ENCODE measurements around the gene MAP7D3. TPM values are rescaled to one million over a fixed set of nuclear protein-coding genes. Genes with fewer than 3 reads are reported as not detected.
"Not testable (repeated sequence)": the region's sequence is repeated elsewhere in the genome, so short reads cannot be mapped to it uniquely, and the experiment has no call there.

Gene MAP7D3
- polyA plus RNA-seq, 3 donors: 1.8 to 3.4 (median 2.9) TPM

- Histone ChIP-seq H3K27me3 (ENCODE audit: control insufficient read depth in 2 of 2, insufficient read depth in 2 of 2, low read length in 2 of 2) (peaks cover 0 to 2% of the 10 kb centered on the region in 2 donors), H3K36me3 (replicated peaks in 1 of 2; ENCODE audit: control insufficient read depth in 1 of 2, insufficient read depth in 2 of 2, low read length in 2 of 2) (peaks cover 28 to 36% of the 10 kb centered on the region in 2 donors), H3K4me1 (ENCODE audit: control insufficient read depth in 1 of 2, insufficient read depth in 2 of 2, low read length in 2 of 2) (peaks cover 4 to 8% of the 10 kb centered on the region in 2 donors), H4K20me1 (ENCODE audit: insufficient read depth, low read length) (no peaks in the 10 kb centered on the region), H3K4me3 (replicated peaks in 1 of 3; ENCODE audit: low read depth in 2 of 3, low read length in 3 of 3) (no peak overlapping the region), H3K9ac (ENCODE audit: insufficient read depth, low read length, poor library complexity, severe bottlenecking) (no peak overlapping the region), H3K9me3 (replicated peaks in 1 of 2; ENCODE audit: control insufficient read depth in 1 of 2, insufficient read depth in 1 of 2, low read length in 2 of 2) (no peaks in the 10 kb centered on the region), H3K4me2 (replicated peaks; ENCODE audit: extremely low read depth, low read length, poor library complexity, severe bottlenecking) (no peak overlapping the region), H3K27ac (ENCODE audit: low read depth in 1 of 2, low read length in 2 of 2) (no peak overlapping the region), H2AFZ (ENCODE audit: insufficient read depth, low read depth, low read length, poor library complexity, severe bottlenecking) (no peak overlapping the region), H3K79me2 (ENCODE audit: insufficient read depth, low read length) (peaks cover 12% of the 10 kb centered on the region)
- Mint-ChIP-seq H3K9me3 (peaks cover 0 to 4% (median 0%) of the 10 kb centered on the region in 7 donors), H3K4me1 (peaks cover 3% of the 10 kb centered on the region), H3K36me3 (peaks cover 29 to 30% of the 10 kb centered on the region in 2 donors), H3K27me3 (ENCODE audit: low read depth in 3 of 3) (peaks cover 0 to 6% (median 0%) of the 10 kb centered on the region in 3 donors), H3K4me3 (no peak overlapping the region), H3K27ac (no peak overlapping the region)
- WGBS (ENCODE audit: insufficient coverage): no CpG with 5 or more reads among the region's 6 CpGs
- intact Hi-C loops (cut with micrococcal nuclease): no loop called here
- DNase-seq: no peak
- TF ChIP-seq, protein P1, sequence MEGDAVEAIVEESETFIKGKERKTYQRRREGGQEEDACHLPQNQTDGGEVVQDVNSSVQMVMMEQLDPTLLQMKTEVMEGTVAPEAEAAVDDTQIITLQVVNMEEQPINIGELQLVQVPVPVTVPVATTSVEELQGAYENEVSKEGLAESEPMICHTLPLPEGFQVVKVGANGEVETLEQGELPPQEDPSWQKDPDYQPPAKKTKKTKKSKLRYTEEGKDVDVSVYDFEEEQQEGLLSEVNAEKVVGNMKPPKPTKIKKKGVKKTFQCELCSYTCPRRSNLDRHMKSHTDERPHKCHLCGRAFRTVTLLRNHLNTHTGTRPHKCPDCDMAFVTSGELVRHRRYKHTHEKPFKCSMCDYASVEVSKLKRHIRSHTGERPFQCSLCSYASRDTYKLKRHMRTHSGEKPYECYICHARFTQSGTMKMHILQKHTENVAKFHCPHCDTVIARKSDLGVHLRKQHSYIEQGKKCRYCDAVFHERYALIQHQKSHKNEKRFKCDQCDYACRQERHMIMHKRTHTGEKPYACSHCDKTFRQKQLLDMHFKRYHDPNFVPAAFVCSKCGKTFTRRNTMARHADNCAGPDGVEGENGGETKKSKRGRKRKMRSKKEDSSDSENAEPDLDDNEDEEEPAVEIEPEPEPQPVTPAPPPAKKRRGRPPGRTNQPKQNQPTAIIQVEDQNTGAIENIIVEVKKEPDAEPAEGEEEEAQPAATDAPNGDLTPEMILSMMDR (IDR thresholded peaks at IDR 0.05): no peak
Measured at GRCh38 chrX:136246201-136246600, 5.0 kb downstream of the MAP7D3 start.

DNA sequence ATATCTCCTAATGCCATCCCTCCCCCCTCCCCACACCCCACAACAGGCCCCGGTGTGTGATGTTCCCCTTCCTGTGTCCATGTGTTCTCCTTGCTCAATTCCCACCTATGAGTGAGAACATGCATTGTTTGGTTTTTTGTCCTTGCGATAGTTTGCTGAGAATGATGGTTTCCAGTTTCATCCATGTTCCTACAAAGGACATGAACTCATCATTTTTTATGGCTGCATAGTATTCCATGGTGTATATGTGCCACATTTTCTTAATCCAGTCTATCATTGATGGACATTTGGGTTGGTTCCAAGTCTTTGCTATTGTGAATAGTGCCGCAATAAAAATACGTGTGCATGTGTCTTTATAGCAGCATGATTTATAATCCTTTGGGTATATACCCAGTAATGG is 13.4 kb downstream of the MAP7D3 start:
- no CpG with 5 or more reads among the region's 4 CpGs for WGBS (ENCODE audit: insufficient coverage)
- H4K20me1 ChIP-seq (ENCODE audit: insufficient read depth, low read length); H3K9ac ChIP-seq (ENCODE audit: insufficient read depth, low read length, poor library complexity, severe bottlenecking); H3K9me3 Mint-ChIP-seq; H3K79me2 ChIP-seq (ENCODE audit: insufficient read depth, low read length); H3K4me3 Mint-ChIP-seq; H3K27ac ChIP-seq (ENCODE audit: low read depth in 1 of 2, low read length in 2 of 2); H3K27me3 ChIP-seq (ENCODE audit: control insufficient read depth in 2 of 2, insufficient read depth in 2 of 2, low read length in 2 of 2); H3K27me3 Mint-ChIP-seq (ENCODE audit: low read depth in 3 of 3); H3K9me3 ChIP-seq (replicated peaks in 1 of 2; ENCODE audit: control insufficient read depth in 1 of 2, insufficient read depth in 1 of 2, low read length in 2 of 2); H3K4me1 ChIP-seq (ENCODE audit: control insufficient read depth in 1 of 2, insufficient read depth in 2 of 2, low read length in 2 of 2); H3K4me2 ChIP-seq (replicated peaks; ENCODE audit: extremely low read depth, low read length, poor library complexity, severe bottlenecking); H3K4me3 ChIP-seq (replicated peaks in 1 of 3; ENCODE audit: low read depth in 2 of 3, low read length in 3 of 3); intact Hi-C loops (cut with micrococcal nuclease); H3K27ac Mint-ChIP-seq; DNase-seq; H3K4me1 Mint-ChIP-seq; H2AFZ ChIP-seq (ENCODE audit: insufficient read depth, low read depth, low read length, poor library complexity, severe bottlenecking): not testable (repeated sequence)
- H3K36me3 Mint-ChIP-seq: peaks cover 38 to 47% of the 10 kb centered on the region in 2 donors
- H3K36me3 ChIP-seq (replicated peaks in 1 of 2; ENCODE audit: control insufficient read depth in 1 of 2, insufficient read depth in 2 of 2, low read length in 2 of 2): peaks cover 30 to 66% of the 10 kb centered on the region in 2 donors
